ENCODE results near the gene TUBB3.
A peak's percentile ranks its signal among the peaks of the same experiment; 100 is the strongest.

TUBB3 gene

DNA sequence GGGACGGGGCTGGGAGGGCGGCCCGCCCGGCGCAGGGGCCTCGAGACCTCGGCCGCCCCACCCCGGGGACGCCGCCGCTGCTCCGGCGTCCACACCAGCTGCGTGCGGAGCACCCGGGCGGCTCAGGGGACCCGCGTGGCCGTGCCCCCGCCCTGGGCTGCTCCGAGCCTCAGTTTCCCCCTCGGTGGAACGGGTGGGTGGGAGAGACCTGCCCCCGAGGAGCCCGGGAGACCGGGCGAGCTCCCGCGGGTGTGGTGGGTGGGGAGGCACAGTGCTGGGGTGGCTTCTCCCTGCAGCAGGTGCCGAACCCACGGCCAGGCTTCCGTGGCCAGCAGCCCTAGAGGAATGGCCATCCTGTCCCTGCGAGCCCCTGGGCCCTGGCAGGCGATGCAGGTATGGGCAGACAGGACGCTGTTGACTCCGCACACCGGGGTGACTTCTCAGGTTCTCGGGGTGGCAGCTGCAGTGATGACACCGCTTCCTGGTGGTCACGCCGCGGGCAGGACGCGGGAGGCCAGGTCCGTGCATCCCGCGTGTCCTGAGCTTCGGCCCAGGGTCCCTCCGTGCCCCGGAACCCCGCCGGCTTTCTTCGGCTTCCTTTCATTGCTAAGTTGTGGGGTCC is 26.1 kb downstream of the TUBB3 start:
- no peak for DNase-seq (ENCODE audit: low read depth)

DNA sequence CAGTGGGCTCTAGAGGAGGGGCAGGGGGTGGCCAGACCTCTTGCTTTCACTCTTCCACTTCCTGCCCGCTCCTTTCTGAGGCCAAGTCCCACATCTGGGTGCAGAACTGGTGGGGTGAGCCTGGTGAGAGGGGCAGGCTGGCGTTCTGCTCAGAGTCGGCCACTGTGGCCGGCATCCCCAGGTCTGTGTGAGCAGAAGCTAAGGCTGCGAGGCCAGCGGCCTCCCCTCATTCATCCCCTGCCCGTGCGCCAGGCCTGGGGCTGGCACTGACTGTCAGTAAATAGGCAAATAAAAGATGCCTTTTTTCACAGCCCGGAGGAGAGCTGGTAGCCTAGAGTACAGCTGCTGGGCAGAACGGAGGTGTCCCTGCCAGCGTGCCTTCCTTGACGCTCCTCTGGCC is 26.6 kb downstream of the TUBB3 start:
- TF ChIP-seq, protein P1, sequence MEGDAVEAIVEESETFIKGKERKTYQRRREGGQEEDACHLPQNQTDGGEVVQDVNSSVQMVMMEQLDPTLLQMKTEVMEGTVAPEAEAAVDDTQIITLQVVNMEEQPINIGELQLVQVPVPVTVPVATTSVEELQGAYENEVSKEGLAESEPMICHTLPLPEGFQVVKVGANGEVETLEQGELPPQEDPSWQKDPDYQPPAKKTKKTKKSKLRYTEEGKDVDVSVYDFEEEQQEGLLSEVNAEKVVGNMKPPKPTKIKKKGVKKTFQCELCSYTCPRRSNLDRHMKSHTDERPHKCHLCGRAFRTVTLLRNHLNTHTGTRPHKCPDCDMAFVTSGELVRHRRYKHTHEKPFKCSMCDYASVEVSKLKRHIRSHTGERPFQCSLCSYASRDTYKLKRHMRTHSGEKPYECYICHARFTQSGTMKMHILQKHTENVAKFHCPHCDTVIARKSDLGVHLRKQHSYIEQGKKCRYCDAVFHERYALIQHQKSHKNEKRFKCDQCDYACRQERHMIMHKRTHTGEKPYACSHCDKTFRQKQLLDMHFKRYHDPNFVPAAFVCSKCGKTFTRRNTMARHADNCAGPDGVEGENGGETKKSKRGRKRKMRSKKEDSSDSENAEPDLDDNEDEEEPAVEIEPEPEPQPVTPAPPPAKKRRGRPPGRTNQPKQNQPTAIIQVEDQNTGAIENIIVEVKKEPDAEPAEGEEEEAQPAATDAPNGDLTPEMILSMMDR (IDR thresholded peaks at IDR 0.05; ENCODE audit: control insufficient read depth, extremely low read depth, insufficient read depth): no peak
- H3K4me3 ChIP-seq (ENCODE audit: low read depth, low read length): peak overlapping the region; percentile 66
- DNase-seq (ENCODE audit: low read depth): no peak

More for the DNA sequence above, 26.1 kb downstream of the TUBB3 start:
- TF ChIP-seq, protein P1 (IDR thresholded peaks at IDR 0.05; ENCODE audit: control insufficient read depth, extremely low read depth, insufficient read depth): no peak
- peak overlapping the region; percentile 66 for H3K4me3 ChIP-seq (ENCODE audit: low read depth, low read length)

DNA sequence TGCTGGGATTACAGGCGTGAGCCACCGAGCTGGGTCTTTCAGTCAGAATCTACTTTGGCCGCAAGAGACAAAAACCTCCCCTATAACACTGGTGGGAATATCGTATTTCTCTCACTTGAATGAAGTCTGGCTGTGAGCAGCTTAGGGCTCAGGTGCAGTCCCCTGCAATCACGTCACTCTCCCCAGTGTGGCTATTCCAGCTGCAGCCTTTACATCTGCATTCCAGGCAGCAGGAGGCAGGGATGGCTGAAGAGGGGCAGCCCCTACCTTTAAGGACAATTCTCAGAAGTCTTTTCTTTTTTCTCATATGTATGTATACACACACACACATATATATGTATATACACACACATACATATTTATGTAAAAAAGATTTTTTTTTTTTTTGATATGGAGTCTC is 28.4 kb downstream of the TUBB3 start:
- DNase-seq (ENCODE audit: low read depth): no peak
- TF ChIP-seq, protein P1 (IDR thresholded peaks at IDR 0.05; ENCODE audit: control insufficient read depth, extremely low read depth, insufficient read depth): no peak
- no peak overlapping the region for H3K4me3 ChIP-seq (ENCODE audit: low read depth, low read length)

DNA sequence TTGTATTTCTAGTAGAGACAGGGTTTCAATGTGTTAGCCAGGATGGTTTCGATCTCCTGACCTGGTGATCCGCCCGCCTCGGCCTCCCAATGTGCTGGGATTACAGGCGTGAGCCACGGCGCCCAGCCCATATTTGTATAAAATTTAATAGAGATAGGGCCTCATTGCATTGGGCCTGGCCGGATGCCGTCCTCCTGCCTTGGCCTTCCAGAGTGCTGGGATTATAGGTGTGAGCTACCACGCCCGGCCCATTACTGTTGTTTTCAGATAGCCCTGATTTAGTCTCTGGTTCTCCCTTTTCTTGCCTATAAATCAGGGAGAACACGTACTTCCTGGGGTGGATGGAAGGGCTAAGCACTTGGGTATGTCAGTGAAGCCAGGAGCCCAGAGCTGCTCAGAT is 28.9 kb downstream of the TUBB3 start:
- H3K4me3 ChIP-seq (ENCODE audit: low read depth, low read length): no peak overlapping the region
- DNase-seq (ENCODE audit: low read depth): no peak
- TF ChIP-seq, protein P1 (IDR thresholded peaks at IDR 0.05; ENCODE audit: control insufficient read depth, extremely low read depth, insufficient read depth): no peak

DNA sequence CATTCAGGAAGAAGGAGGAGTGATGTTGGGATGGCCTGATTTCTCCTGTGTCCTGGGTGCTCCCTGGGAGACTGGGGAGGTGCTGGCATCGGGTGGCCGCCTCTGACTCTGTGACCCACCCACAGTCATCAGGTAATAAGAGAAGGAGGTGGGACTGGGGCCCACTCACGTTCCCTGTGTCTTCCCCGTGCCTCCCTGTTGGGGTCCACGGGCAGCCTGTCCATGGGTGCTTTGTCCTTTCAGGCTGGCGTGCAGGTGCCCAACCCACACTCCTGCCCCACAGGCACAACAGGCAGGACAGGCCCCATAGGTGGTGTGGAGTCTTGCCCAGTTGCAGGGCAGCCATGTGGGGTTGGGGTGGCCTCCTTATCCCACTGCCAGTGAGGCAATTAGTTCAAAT is 29.4 kb downstream of the TUBB3 start:
- H3K4me3 ChIP-seq (ENCODE audit: low read depth, low read length): no peak overlapping the region
- no peak for DNase-seq (ENCODE audit: low read depth)
- TF ChIP-seq, protein P1 (IDR thresholded peaks at IDR 0.05; ENCODE audit: control insufficient read depth, extremely low read depth, insufficient read depth): no peak

DNA sequence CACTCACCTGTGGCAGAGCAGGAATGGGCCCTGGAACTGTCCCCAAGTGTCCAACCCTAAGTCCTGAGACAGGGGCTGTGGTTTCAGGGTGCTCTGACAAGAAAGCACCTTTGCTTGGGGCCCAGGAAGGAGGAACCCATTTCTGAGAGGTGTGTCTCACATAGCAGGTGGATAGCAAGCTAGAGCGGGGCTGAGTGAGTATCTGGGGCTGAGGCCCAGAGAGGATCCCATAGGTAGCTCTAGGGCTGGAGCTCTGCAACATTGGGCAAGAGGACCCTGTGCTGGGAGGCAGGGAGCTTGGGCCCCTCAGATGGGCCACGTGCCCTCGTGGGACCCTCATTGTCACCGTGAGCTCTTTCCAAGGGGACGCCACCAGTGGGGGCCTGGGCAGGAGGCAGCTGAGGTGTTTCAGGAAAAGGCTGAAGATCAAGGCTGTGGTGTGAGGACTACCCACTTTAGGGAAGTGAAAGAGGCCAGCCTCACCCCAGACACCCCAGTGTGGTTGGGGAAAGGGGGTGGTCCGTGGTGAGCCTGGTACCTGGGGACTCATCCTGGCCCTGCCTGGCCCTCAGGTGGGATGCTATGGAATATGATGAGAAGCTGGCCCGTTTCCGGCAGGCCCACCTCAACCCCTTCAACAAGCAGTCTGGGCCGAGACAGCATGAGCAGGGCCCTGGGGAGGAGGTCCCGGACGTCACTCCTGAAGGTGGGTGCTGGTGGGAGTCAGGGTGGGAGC is 30.7 kb downstream of the TUBB3 start:
- no peak overlapping the region for H3K4me3 ChIP-seq (ENCODE audit: low read depth, low read length)
- DNase-seq (ENCODE audit: low read depth): no peak
- TF ChIP-seq, protein P1 (IDR thresholded peaks at IDR 0.05; ENCODE audit: control insufficient read depth, extremely low read depth, insufficient read depth): no peak
